OCI-LY7 (cell line): ENCODE results near the gene IFNB1.

Experiments used
- EZH2phosphoT487 ChIP-seq: fragments of 200-600 bp; sonication (generic); IDR thresholded peaks from 2 replicates; pipeline ENCODE4 v1.6.1; 2018; ENCODE audit warnings: low read depth, borderline replicate concordance, mild to moderate bottlenecking, mixed run types, antibody characterized with exemption, low read length, moderate library complexity, mixed read lengths
- TF ChIP-seq, protein P1 (sequence below): fragments of 200-600 bp; sonication (generic); conservative IDR thresholded peaks from 2 replicates; pipeline ENCODE4 v1.5.1; 2014; ENCODE audit warnings: mild to moderate bottlenecking, antibody characterized with exemption, low read length, moderate library complexity, mixed read lengths

DNA sequence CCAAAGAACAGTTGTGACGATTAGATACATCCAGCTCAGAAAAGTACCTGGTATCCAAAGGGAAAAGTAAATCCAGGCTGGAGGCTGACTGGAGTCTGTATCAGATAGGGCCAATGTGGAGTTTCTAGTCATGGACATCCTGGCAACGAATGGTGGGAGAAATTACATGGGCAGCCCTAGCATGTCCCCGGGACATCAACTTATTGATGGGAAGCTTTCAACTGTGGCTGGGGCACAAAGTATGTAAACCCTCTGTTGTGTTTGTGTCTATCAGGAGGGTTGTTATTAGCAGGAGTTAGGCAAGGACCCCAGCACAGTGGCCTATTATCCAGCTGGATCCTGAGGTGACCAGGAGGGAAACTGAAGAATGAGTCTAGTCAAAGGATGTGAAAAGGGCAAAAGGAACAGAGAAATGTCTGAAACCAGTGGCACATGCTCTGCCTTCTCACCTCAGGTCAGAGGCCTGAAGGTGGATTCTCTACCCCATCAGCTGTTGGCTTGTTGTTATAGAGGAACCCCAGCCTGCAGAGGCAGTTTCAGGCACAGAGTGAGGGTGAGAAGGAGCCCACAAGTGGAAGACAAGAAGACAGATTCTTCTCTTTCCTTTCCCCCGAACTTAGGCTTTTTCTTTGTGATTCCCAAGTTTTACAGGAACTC lies 44.0 kb upstream of the IFNB1 start:
- TF ChIP-seq, protein P1, sequence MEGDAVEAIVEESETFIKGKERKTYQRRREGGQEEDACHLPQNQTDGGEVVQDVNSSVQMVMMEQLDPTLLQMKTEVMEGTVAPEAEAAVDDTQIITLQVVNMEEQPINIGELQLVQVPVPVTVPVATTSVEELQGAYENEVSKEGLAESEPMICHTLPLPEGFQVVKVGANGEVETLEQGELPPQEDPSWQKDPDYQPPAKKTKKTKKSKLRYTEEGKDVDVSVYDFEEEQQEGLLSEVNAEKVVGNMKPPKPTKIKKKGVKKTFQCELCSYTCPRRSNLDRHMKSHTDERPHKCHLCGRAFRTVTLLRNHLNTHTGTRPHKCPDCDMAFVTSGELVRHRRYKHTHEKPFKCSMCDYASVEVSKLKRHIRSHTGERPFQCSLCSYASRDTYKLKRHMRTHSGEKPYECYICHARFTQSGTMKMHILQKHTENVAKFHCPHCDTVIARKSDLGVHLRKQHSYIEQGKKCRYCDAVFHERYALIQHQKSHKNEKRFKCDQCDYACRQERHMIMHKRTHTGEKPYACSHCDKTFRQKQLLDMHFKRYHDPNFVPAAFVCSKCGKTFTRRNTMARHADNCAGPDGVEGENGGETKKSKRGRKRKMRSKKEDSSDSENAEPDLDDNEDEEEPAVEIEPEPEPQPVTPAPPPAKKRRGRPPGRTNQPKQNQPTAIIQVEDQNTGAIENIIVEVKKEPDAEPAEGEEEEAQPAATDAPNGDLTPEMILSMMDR, result no peak
- TF ChIP-seq EZH2phosphoT487, result no peak
